Ectodermal cell (in vitro differentiated cells): ENCODE data around the gene COL5A1.

ENCODE experiments used
- H3K27ac ChIP-seq: 2 replicates; pipeline ENCODE4 v1.7.0; 2013; ENCODE audit warnings: mild to moderate bottlenecking, low read depth, low read length; ENCODE audit not compliant: insufficient read depth, poor library complexity, severe bottlenecking
- H3K27me3 ChIP-seq: 2 replicates; pipeline ENCODE4 v1.7.0; 2013; ENCODE audit warnings: mild to moderate bottlenecking, low read length; ENCODE audit not compliant: insufficient read depth, control insufficient read depth, poor library complexity, severe bottlenecking
- H3K36me3 ChIP-seq: one replicate; pipeline ENCODE4 v1.7.0; 2013; ENCODE audit warnings: low read length; ENCODE audit not compliant: control insufficient read depth, insufficient read depth
- H3K4me1 ChIP-seq: one replicate; pipeline ENCODE4 v1.7.0; 2013; ENCODE audit warnings: low read length; ENCODE audit not compliant: control insufficient read depth, insufficient read depth
- H3K4me3 ChIP-seq: 2 replicates; pipeline ENCODE4 v1.7.0; 2013; ENCODE audit warnings: low read depth, low read length, control low read depth; ENCODE audit not compliant: insufficient read depth
- H3K9me3 ChIP-seq: 2 replicates; pipeline ENCODE4 v1.7.0; 2013; ENCODE audit warnings: mild to moderate bottlenecking, low read length, moderate library complexity; ENCODE audit not compliant: control insufficient read depth
- WGBS, 2 experiments: methylation state at CpG; one replicate each; pipeline ENCODE4 v1.1.7; 2013; ENCODE audit warnings: missing lambda C conversion rate in 2 of 2; 5-methylcytosine and 5-hydroxymethylcytosine counted together

COL5A1 gene

GRCh38 chr9:134607971-134608370, 33.6 kb upstream of the COL5A1 start:
- H3K4me3 ChIP-seq, result no peak overlapping the region
- no peaks in the 10 kb centered on the region for H3K36me3 ChIP-seq
- H3K9me3 ChIP-seq, result peaks cover 3% of the 10 kb centered on the region
- H3K27me3 ChIP-seq, result no peaks in the 10 kb centered on the region
- no peaks in the 10 kb centered on the region for H3K4me1 ChIP-seq
- no peak overlapping the region for H3K27ac ChIP-seq
- 94 to 95% methylated on average over 3 to 4 of the region's 4 CpGs for WGBS, 2 experiments

GRCh38 chr9:134611046-134611445, 30.6 kb upstream of the COL5A1 start:
- Histone ChIP-seq H3K36me3 (no peaks in the 10 kb centered on the region), H3K27ac (no peak overlapping the region), H3K9me3 (peaks cover 3% of the 10 kb centered on the region), H3K4me1 (no peaks in the 10 kb centered on the region), H3K27me3 (no peaks in the 10 kb centered on the region), H3K4me3 (no peak overlapping the region)
- WGBS, 2 experiments, result 87 to 93% methylated on average over 4 of the region's 4 CpGs

- Histone ChIP-seq H3K27me3 (no peaks in the 10 kb centered on the region), H3K27ac (no peak overlapping the region), H3K9me3 (peaks cover 3% of the 10 kb centered on the region), H3K4me3 (no peak overlapping the region), H3K36me3 (no peaks in the 10 kb centered on the region), H3K4me1 (no peaks in the 10 kb centered on the region)
- 100% methylated on average over 1 of the region's 1 CpG; no CpG with 5 or more reads in 1 of the 2 experiments for WGBS, 2 experiments
These were observed 29.3 kb upstream of the COL5A1 start for GRCh38 chr9:134612309-134612708.

- Histone ChIP-seq H3K27me3 (no peaks in the 10 kb centered on the region), H3K9me3 (peaks cover 3% of the 10 kb centered on the region), H3K36me3 (no peaks in the 10 kb centered on the region), H3K4me3 (no peak overlapping the region), H3K4me1 (no peaks in the 10 kb centered on the region), H3K27ac (no peak overlapping the region)
- no CpG with 5 or more reads among the region's 1 CpG for WGBS, 2 experiments
These were observed 28.9 kb upstream of the COL5A1 start for GRCh38 chr9:134612715-134613114.

GRCh38 chr9:134614256-134614655, 27.3 kb upstream of the COL5A1 start:
- no peaks in the 10 kb centered on the region for H3K36me3 ChIP-seq
- H3K4me3 ChIP-seq, result no peak overlapping the region
- H3K27ac ChIP-seq, result no peak overlapping the region
- H3K27me3 ChIP-seq, result no peaks in the 10 kb centered on the region
- peaks cover 3% of the 10 kb centered on the region for H3K9me3 ChIP-seq
- H3K4me1 ChIP-seq, result no peaks in the 10 kb centered on the region
- 98 to 100% methylated on average over 2 to 3 of the region's 3 CpGs for WGBS, 2 experiments

- no peaks in the 10 kb centered on the region for H3K27me3 ChIP-seq
- WGBS, 2 experiments, result 97% methylated on average over 2 to 3 of the region's 3 CpGs
These were observed 25.3 kb upstream of the COL5A1 start for GRCh38 chr9:134616341-134616740.

GRCh38 chr9:134617246-134617645, 24.4 kb upstream of the COL5A1 start:
- WGBS, 2 experiments, result 94 to 95% methylated on average over 8 of the region's 8 CpGs
- no peaks in the 10 kb centered on the region for H3K4me1 ChIP-seq
- H3K27ac ChIP-seq, result no peak overlapping the region
- no peaks in the 10 kb centered on the region for H3K36me3 ChIP-seq
- no peak overlapping the region for H3K4me3 ChIP-seq
- H3K27me3 ChIP-seq, result no peaks in the 10 kb centered on the region
- peaks cover 3% of the 10 kb centered on the region for H3K9me3 ChIP-seq

More at GRCh38 chr9:134616341-134616740, 25.3 kb upstream of the COL5A1 start:
- no peak overlapping the region for H3K4me3 ChIP-seq
- H3K36me3 ChIP-seq, result no peaks in the 10 kb centered on the region
- peaks cover 3% of the 10 kb centered on the region for H3K9me3 ChIP-seq
- H3K4me1 ChIP-seq, result no peaks in the 10 kb centered on the region
- no peak overlapping the region for H3K27ac ChIP-seq

GRCh38 chr9:134617836-134618162, 23.8 kb upstream of the COL5A1 start:
- 79 to 82% methylated on average over 8 of the region's 8 CpGs for WGBS, 2 experiments
- Histone ChIP-seq H3K27ac (no peak overlapping the region), H3K27me3 (no peaks in the 10 kb centered on the region), H3K36me3 (no peaks in the 10 kb centered on the region), H3K4me1 (peaks cover 1% of the 10 kb centered on the region), H3K4me3 (no peak overlapping the region), H3K9me3 (no peaks in the 10 kb centered on the region)

GRCh38 chr9:134618163-134618832, 23.3 kb upstream of the COL5A1 start:
- Histone ChIP-seq H3K4me1 (peaks cover 3% of the 10 kb centered on the region), H3K36me3 (no peaks in the 10 kb centered on the region), H3K4me3 (no peak overlapping the region), H3K27me3 (no peaks in the 10 kb centered on the region), H3K9me3 (no peaks in the 10 kb centered on the region), H3K27ac (no peak overlapping the region)
- 90 to 91% methylated on average over 18 of the region's 18 CpGs for WGBS, 2 experiments

- no peaks in the 10 kb centered on the region for H3K36me3 ChIP-seq
- H3K27me3 ChIP-seq, result no peaks in the 10 kb centered on the region
These were observed 22.7 kb upstream of the COL5A1 start for GRCh38 chr9:134618833-134619447.

More at GRCh38 chr9:134618833-134619447, 22.7 kb upstream of the COL5A1 start:
- Histone ChIP-seq H3K4me1 (peaks cover 3% of the 10 kb centered on the region), H3K9me3 (no peaks in the 10 kb centered on the region), H3K4me3 (no peak overlapping the region), H3K27ac (no peak overlapping the region)
- 95% methylated on average over 13 of the region's 13 CpGs for WGBS, 2 experiments
